Suppressor macrophage (primary cell): ENCODE data around the gene ATG4C.
A peak's percentile ranks its signal among the peaks of the same experiment; 100 is the strongest.

Source experiments
- DNase-seq, 4 experiments: peaks; one replicate each; pipeline ENCODE4 v3.0.0-alpha.2; 2020 to 2022

Gene ATG4C

DNA sequence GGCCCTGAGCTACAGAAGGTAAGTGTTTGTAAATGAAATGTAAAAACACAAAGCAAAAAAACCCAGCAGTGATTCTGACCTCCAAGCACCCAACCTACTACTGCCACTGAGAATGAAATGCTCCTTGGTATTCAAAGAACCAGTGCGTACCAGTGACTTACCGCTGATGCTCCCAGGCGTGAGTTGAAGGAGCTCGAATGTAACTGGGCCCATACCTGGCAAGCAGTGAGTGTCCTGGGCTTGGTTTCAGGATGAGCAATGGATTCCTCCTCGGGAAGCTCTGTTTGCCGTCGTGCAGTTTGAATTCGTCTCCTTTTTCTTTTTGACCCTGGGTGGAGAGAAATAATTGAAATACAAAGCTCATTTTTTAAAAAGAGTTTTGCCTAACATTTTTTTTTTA is 121.9 kb downstream of the ATG4C start:
- DNase-seq, result no peak

DNA sequence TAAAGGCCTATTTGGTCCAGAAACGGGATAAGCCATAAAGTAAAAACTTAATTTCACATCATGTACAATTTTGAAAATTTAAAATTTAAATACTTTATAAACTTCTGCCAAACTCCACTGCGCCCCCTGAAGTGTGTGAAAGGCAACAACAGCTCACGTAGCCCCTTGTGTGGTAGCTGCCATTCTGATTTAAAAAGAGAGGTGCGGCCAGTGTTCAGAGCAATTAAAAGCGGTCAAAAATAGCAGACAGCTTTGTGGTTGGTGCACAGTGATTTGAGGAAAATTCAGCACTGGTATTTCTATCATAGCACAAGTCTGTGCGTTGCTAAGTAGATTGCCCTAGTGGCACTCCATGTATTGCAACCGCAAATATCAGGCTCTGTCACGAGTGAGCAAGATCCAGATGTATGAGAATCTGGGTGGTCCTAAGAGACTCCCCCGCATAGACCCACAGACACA is 122.5 kb downstream of the ATG4C start:
- peak in 3 of 4 experiments; percentile 10 to 22 (median 11) for DNase-seq

DNA sequence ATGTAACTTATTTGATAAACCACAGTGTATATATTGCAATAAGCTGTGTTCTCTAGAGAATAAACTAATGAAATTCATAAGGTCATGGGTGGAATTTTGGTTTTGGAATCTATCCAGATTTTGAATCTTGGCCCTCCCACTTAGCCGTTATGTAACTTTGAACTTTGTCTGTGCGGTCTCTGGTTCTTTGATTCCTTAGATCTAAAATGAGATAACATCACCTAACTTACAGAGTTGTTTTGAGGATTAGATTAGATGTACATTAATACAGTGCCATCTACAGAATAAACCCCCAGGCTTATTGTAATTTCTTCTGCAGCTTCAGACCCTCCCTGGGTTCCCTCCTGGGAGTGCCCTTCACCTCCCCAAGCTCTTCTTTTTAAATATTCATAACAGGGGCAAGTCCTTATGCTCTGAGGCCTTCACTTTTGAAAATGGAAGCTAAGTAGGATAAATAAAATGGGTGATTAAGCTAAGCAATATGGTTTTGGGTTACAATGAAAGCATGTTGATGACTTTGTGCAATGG is 124.3 kb downstream of the ATG4C start:
- no peak for DNase-seq

DNA sequence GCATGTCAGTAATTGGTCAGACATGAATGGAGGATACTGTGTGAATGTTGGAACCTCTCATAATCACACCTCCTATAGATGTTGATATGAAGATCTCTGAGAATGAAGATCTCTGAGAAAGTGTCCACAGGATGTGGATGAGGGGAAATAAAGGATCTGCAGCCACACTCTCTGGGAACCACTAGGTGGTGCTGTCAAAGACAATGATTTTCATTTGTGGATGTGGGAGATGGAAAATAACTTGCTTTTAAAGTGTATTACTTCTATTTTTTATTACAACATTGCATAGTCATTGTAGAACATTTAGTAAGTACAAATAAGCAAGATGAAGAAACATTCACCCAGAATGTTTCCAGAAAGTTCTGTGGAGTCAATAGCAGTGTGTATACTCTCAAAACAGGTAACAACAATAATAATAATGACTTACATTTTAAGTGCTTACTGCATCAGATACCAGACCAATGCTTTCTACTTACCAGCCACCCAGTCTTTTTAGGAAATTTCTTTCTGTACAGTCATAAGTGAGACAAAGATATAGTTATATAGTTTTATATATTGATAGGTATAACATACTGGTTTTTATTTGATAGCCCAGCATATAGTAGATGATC is 128.2 kb downstream of the ATG4C start:
- DNase-seq, result peak; percentile 8 to 42 (median 30)
